Measurements from ENCODE around the gene NAA40.
"Not testable (repeated sequence)": the region's sequence is repeated elsewhere in the genome, so short reads cannot be mapped to it uniquely, and the experiment has no call there.

GRCh38 chr11:63973912-63974258, 35.1 kb downstream of the NAA40 start:
- not testable (repeated sequence) for TF ChIP-seq CTCF, POLR2A (IDR thresholded peaks at IDR 0.05)

Measured in testis (tissue), 2 donors.